ENCODE measurements around the gene RHCG. TPM values are rescaled to one million over a fixed set of nuclear protein-coding genes. Genes with fewer than 3 reads are reported as not detected.

RHCG gene
- polyA plus RNA-seq, 1 of the 3 experiments (the other 2 are of a cell fraction): not detected

DNA sequence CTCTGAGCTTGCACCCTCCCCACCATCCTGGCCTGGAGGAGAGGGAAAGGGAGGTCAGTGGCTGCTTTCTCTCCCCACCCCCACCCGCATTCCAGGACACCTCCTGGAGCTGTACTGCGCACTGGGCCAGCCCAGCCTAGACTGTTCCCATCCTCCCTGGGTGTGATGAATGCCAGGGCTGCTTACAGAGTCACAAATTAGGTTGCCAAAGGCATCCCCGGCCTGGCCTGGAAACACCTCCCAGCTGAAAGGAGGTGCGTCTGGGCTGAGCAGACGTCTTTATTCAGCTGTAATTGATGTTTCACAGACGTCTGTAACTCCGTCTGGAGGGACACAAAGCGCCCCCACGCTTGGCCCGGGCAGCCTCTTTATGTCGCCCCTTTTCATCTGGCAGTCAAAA, 47.6 kb downstream of the RHCG start:
- WGBS (ENCODE audit: low lambda C conversion rate): 30% methylated on average over 9 of the region's 11 CpGs
- Histone ChIP-seq H3K9me2 (no peaks in the 10 kb centered on the region), H3K4me3 (ENCODE audit: low read depth in 2 of 2, low read length in 1 of 2) (no peak overlapping the region), H3K27me3 (ENCODE audit: insufficient read depth) (no peaks in the 10 kb centered on the region), H4K20me1 (ENCODE audit: insufficient read depth) (no peaks in the 10 kb centered on the region), H3K4me2 (no peak overlapping the region), H3K36me3 (replicated peaks in 1 of 2; ENCODE audit: control insufficient read depth in 1 of 2, insufficient read depth in 2 of 2, low read length in 1 of 2) (no peaks in the 10 kb centered on the region), H3K4me1 (ENCODE audit: control insufficient read depth in 1 of 2, insufficient read depth in 2 of 2, low read depth in 1 of 2, low read length in 1 of 2) (peaks cover 9 to 72% of the 10 kb centered on the region in 2 experiments; a peak in 3 of 4 replicates), H3K9me3 (no peaks in the 10 kb centered on the region), H3K27ac (ENCODE audit: low read depth in 2 of 2, low read length in 1 of 2) (peak overlapping the region in 1 of 2 experiments; percentile 86; a peak in 2 of 4 replicates), H2AFZ (ENCODE audit: low read depth) (no peak overlapping the region), H3F3A (replicated peaks; ENCODE audit: insufficient read depth) (no peaks in the 10 kb centered on the region), H3K9ac (no peak overlapping the region), H3K79me2 (ENCODE audit: insufficient read depth) (no peaks in the 10 kb centered on the region)
- ChIA-PET POLR2A (interaction anchor here (1.0 kb wide), 1 partner anchor 86 kb away, joined by 3 read pairs; no protein-coding TSS in a partner anchor), CTCF (interaction anchor here (0.6 to 18.5 kb wide), 10 partner anchors 8 to 93 kb away, joined by 3 to 446 read pairs (median 6); no protein-coding TSS in a partner anchor)
- TF ChIP-seq, protein P1, sequence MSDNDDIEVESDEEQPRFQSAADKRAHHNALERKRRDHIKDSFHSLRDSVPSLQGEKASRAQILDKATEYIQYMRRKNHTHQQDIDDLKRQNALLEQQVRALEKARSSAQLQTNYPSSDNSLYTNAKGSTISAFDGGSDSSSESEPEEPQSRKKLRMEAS (IDR thresholded peaks at IDR 0.05; ENCODE audit: low read depth): no peak
- TF ChIP-seq GATA2 (CRISPR knock-in tag; IDR thresholded peaks at IDR 0.05): peak; percentile 38; the same call in 1 of the 2 replicates
- 0 out of 2 replicates have a peak, but pooled peaks have one; percentile 25 for TF ChIP-seq POLR2AphosphoS5 (IDR thresholded peaks at IDR 0.05; ENCODE audit: low read depth, low read length)
- TF ChIP-seq FOSL2 (IDR thresholded peaks at IDR 0.05; ENCODE audit: borderline replicate concordance, low read depth): no peak
- no peak for TF ChIP-seq GABPA (IDR thresholded peaks at IDR 0.05; ENCODE audit: low read depth)
- peak; percentile 27; the same call in 1 of the 2 replicates for TF ChIP-seq MXI1 (IDR thresholded peaks at IDR 0.05; ENCODE audit: low read depth, low read length)
- TF ChIP-seq FOXJ3 (CRISPR knock-in tag; IDR thresholded peaks at IDR 0.05): peak; percentile 84
- peak; percentile 61 for TF ChIP-seq TCF12 (IDR thresholded peaks at IDR 0.05)
- TF ChIP-seq NFIC (IDR thresholded peaks at IDR 0.05; ENCODE audit: borderline replicate concordance): no peak
- TF ChIP-seq, protein P2, sequence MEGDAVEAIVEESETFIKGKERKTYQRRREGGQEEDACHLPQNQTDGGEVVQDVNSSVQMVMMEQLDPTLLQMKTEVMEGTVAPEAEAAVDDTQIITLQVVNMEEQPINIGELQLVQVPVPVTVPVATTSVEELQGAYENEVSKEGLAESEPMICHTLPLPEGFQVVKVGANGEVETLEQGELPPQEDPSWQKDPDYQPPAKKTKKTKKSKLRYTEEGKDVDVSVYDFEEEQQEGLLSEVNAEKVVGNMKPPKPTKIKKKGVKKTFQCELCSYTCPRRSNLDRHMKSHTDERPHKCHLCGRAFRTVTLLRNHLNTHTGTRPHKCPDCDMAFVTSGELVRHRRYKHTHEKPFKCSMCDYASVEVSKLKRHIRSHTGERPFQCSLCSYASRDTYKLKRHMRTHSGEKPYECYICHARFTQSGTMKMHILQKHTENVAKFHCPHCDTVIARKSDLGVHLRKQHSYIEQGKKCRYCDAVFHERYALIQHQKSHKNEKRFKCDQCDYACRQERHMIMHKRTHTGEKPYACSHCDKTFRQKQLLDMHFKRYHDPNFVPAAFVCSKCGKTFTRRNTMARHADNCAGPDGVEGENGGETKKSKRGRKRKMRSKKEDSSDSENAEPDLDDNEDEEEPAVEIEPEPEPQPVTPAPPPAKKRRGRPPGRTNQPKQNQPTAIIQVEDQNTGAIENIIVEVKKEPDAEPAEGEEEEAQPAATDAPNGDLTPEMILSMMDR (IDR thresholded peaks at IDR 0.05): no peak
- TF ChIP-seq TAF1 (IDR thresholded peaks at IDR 0.05; ENCODE audit: borderline replicate concordance, low read depth, low read length): no peak
- TF ChIP-seq, protein P3, sequence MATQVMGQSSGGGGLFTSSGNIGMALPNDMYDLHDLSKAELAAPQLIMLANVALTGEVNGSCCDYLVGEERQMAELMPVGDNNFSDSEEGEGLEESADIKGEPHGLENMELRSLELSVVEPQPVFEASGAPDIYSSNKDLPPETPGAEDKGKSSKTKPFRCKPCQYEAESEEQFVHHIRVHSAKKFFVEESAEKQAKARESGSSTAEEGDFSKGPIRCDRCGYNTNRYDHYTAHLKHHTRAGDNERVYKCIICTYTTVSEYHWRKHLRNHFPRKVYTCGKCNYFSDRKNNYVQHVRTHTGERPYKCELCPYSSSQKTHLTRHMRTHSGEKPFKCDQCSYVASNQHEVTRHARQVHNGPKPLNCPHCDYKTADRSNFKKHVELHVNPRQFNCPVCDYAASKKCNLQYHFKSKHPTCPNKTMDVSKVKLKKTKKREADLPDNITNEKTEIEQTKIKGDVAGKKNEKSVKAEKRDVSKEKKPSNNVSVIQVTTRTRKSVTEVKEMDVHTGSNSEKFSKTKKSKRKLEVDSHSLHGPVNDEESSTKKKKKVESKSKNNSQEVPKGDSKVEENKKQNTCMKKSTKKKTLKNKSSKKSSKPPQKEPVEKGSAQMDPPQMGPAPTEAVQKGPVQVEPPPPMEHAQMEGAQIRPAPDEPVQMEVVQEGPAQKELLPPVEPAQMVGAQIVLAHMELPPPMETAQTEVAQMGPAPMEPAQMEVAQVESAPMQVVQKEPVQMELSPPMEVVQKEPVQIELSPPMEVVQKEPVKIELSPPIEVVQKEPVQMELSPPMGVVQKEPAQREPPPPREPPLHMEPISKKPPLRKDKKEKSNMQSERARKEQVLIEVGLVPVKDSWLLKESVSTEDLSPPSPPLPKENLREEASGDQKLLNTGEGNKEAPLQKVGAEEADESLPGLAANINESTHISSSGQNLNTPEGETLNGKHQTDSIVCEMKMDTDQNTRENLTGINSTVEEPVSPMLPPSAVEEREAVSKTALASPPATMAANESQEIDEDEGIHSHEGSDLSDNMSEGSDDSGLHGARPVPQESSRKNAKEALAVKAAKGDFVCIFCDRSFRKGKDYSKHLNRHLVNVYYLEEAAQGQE (IDR thresholded peaks at IDR 0.05; ENCODE audit: low read depth, low read length): no peak
- peak in 1 of 2 experiments; percentile 89; a peak in 2 of 4 replicates for TF ChIP-seq EP300 (IDR thresholded peaks at IDR 0.05; ENCODE audit: borderline replicate concordance in 1 of 2, low read depth in 1 of 2, low read length in 1 of 2)
- no peak for TF ChIP-seq FOXM1 (IDR thresholded peaks at IDR 0.05; ENCODE audit: low read depth)
- TF ChIP-seq ZBTB33 (IDR thresholded peaks at IDR 0.05; ENCODE audit: borderline replicate concordance, low read depth): no peak
- TF ChIP-seq CHD2 (IDR thresholded peaks at IDR 0.05; ENCODE audit: low read length, partially characterized antibody): peak; percentile 94
- no peak for TF ChIP-seq USF2 (IDR thresholded peaks at IDR 0.05; ENCODE audit: borderline replicate concordance, low read depth, low read length)
- peak; percentile 99 for TF ChIP-seq RCOR1 (IDR thresholded peaks at IDR 0.05; ENCODE audit: low read length)
- no peak for TF ChIP-seq RXRA (IDR thresholded peaks at IDR 0.05; ENCODE audit: borderline replicate concordance, low read depth)
- peak; percentile 32; the same call in 1 of the 2 replicates for TF ChIP-seq PBX3 (IDR thresholded peaks at IDR 0.05)
- no peak for TF ChIP-seq TEAD4 (IDR thresholded peaks at IDR 0.05; ENCODE audit: borderline replicate concordance, insufficient read depth)
- no peak for TF ChIP-seq JUND (IDR thresholded peaks at IDR 0.05)
- peak; percentile 90 for DNase-seq

Data from SK-N-SH (cell line).